Measurements from ENCODE around the gene COL18A1. TPM values are rescaled to one million over a fixed set of nuclear protein-coding genes. Genes with fewer than 3 reads are reported as not detected.

The COL18A1 gene
- total RNA-seq, 1 experiment from 2014 or later = 77.0 TPM

- no peaks in the 10 kb centered on the region for H3K27me3 ChIP-seq (ENCODE audit: low read length)
- no peaks in the 10 kb centered on the region for H3F3A ChIP-seq (ENCODE audit: low read length, unreplicated experiment)
- no peak overlapping the region for H2AFZ ChIP-seq (ENCODE audit: low read length)
- H3K4me1 ChIP-seq (ENCODE audit: insufficient read depth, low read length) = no peaks in the 10 kb centered on the region
- TF ChIP-seq EZH2phosphoT487 (IDR thresholded peaks at IDR 0.05; ENCODE audit: borderline replicate concordance, low read length) = no peak
- TF ChIP-seq CTCF (conservative IDR thresholded peaks at IDR 0.05; ENCODE audit: low read depth, low read length) = no peak
- no peak for TF ChIP-seq EZH2 (IDR thresholded peaks at IDR 0.05; ENCODE audit: low read length, unreplicated experiment)
- H4K20me1 ChIP-seq (ENCODE audit: low read length) = no peaks in the 10 kb centered on the region
- no peaks in the 10 kb centered on the region for H3K9me2 ChIP-seq (replicated peaks; ENCODE audit: low read length)
- H3K9me3 ChIP-seq (ENCODE audit: low read length) = no peaks in the 10 kb centered on the region
- ChIA-PET POLR2A (ENCODE audit: unreplicated experiment) (no interaction called here), CTCF (no interaction called here)
- no TSS peak for BruUV-seq (replicated peaks)
- H3K4me3 ChIP-seq (ENCODE audit: low read length) = no peak overlapping the region
- H3K27ac ChIP-seq (ENCODE audit: low read length) = no peak overlapping the region
- no peak overlapping the region for H3K4me2 ChIP-seq (ENCODE audit: low read length)
- H3K9ac ChIP-seq (ENCODE audit: low read length) = no peak overlapping the region
- intact Hi-C loops (cut with micrococcal nuclease) = no loop called here
- no peak for DNase-seq
- no peak for ATAC-seq
- H3K36me3 ChIP-seq (ENCODE audit: low read depth, low read length) = peaks cover 27% of the 10 kb centered on the region
- H3K79me2 ChIP-seq (ENCODE audit: low read length) = peaks cover 16% of the 10 kb centered on the region
Observed at GRCh38 chr21:45532826-45533360, 127.9 kb downstream of the COL18A1 start.

- Histone ChIP-seq H3K9me3 (ENCODE audit: low read length) (no peaks in the 10 kb centered on the region), H4K20me1 (ENCODE audit: low read length) (no peaks in the 10 kb centered on the region), H3K27me3 (ENCODE audit: low read length) (no peaks in the 10 kb centered on the region), H3K4me3 (ENCODE audit: low read length) (no peak overlapping the region), H3K36me3 (ENCODE audit: low read depth, low read length) (peaks cover 25% of the 10 kb centered on the region), H3F3A (ENCODE audit: low read length, unreplicated experiment) (no peaks in the 10 kb centered on the region), H3K4me2 (ENCODE audit: low read length) (no peak overlapping the region), H3K27ac (ENCODE audit: low read length) (no peak overlapping the region), H3K79me2 (ENCODE audit: low read length) (peaks cover 21% of the 10 kb centered on the region), H3K9ac (ENCODE audit: low read length) (no peak overlapping the region), H2AFZ (ENCODE audit: low read length) (no peak overlapping the region), H3K4me1 (ENCODE audit: insufficient read depth, low read length) (no peaks in the 10 kb centered on the region), H3K9me2 (replicated peaks; ENCODE audit: low read length) (no peaks in the 10 kb centered on the region)
- no peak for ATAC-seq
- CTCF ChIA-PET = no interaction called here
- no TSS peak for BruUV-seq (replicated peaks)
- intact Hi-C loops (cut with micrococcal nuclease) = no loop called here
- POLR2A ChIA-PET (ENCODE audit: unreplicated experiment) = no interaction called here
- TF ChIP-seq EZH2phosphoT487 (IDR thresholded peaks at IDR 0.05; ENCODE audit: borderline replicate concordance, low read length) = no peak
- no peak for TF ChIP-seq CTCF (conservative IDR thresholded peaks at IDR 0.05; ENCODE audit: low read depth, low read length)
- no peak for TF ChIP-seq EZH2 (IDR thresholded peaks at IDR 0.05; ENCODE audit: low read length, unreplicated experiment)
- DNase-seq = no peak
Observed at GRCh38 chr21:45533361-45533845, 128.4 kb downstream of the COL18A1 start.

- ATAC-seq (no peak), DNase-seq (no peak)
- peaks cover 21% of the 10 kb centered on the region for H3K36me3 ChIP-seq (ENCODE audit: low read depth, low read length)
- no peaks in the 10 kb centered on the region for H3K4me1 ChIP-seq (ENCODE audit: insufficient read depth, low read length)
- no peaks in the 10 kb centered on the region for H4K20me1 ChIP-seq (ENCODE audit: low read length)
- intact Hi-C loops (cut with micrococcal nuclease) = no loop called here
- no peak overlapping the region for H3K9ac ChIP-seq (ENCODE audit: low read length)
- TF ChIP-seq EZH2 (IDR thresholded peaks at IDR 0.05; ENCODE audit: low read length, unreplicated experiment) (no peak), CTCF (conservative IDR thresholded peaks at IDR 0.05; ENCODE audit: low read depth, low read length) (no peak), EZH2phosphoT487 (IDR thresholded peaks at IDR 0.05; ENCODE audit: borderline replicate concordance, low read length) (no peak)
- no peak overlapping the region for H2AFZ ChIP-seq (ENCODE audit: low read length)
- H3K27me3 ChIP-seq (ENCODE audit: low read length) = no peaks in the 10 kb centered on the region
- H3K27ac ChIP-seq (ENCODE audit: low read length) = no peak overlapping the region
- H3K4me2 ChIP-seq (ENCODE audit: low read length) = no peak overlapping the region
- ChIA-PET POLR2A (ENCODE audit: unreplicated experiment) (no interaction called here), CTCF (no interaction called here)
- no peaks in the 10 kb centered on the region for H3K9me3 ChIP-seq (ENCODE audit: low read length)
- H3K4me3 ChIP-seq (ENCODE audit: low read length) = no peak overlapping the region
- H3K9me2 ChIP-seq (replicated peaks; ENCODE audit: low read length) = no peaks in the 10 kb centered on the region
- peaks cover 27% of the 10 kb centered on the region for H3K79me2 ChIP-seq (ENCODE audit: low read length)
- BruUV-seq (replicated peaks) = no TSS peak
- H3F3A ChIP-seq (ENCODE audit: low read length, unreplicated experiment) = no peaks in the 10 kb centered on the region
Observed at GRCh38 chr21:45533846-45534635, 129.1 kb downstream of the COL18A1 start.
